K562 (cell line): ENCODE data around the gene CLCN6. TPM values are rescaled to one million over a fixed set of nuclear protein-coding genes. Genes with fewer than 3 reads are reported as not detected.
A peak's percentile ranks its signal among the peaks of the same experiment; 100 is the strongest.

Experiments used
- ATAC-seq: fragments of 200-7000 bp; cut with Tn5 transposase; 3 replicates; pipeline ENCODE4 v1.9.1; 2020; ENCODE audit warnings: moderate library complexity
- BruUV-seq: library from RNA; stranded (reverse); fragments of 400-500 nt; replicated peaks from 2 replicates; lab custom pipeline; 2021; lab: Mats Ljungman, UMichigan
- CTCF ChIA-PET: fragments of 300-600 bp; formaldehyde crosslinking; extraction: SDS; loops from one replicate; lab custom pipeline; 2021; ENCODE audit warnings: low intra/inter-chr PET ratio; lab: Yijun Ruan, JAX
- POLR2A ChIA-PET: fragments of 300-600, 350-650 bp; sonication (Branson Sonifier 250); formaldehyde crosslinking; extraction: SDS; loops from one replicate; lab custom pipeline; 2021; ENCODE audit warnings: antibody characterized with exemption, inconsistent platforms; lab: Yijun Ruan, JAX
- DNase-seq, 4 experiments: peaks; one replicate each; pipeline versions ENCODE4 v3.0.0 to v3.0.0-alpha.2; 2011 to 2018; ENCODE audit warnings: low spot score in 3 of 4, mixed read lengths in 3 of 4; ENCODE audit errors: extremely low read depth in 1 of 4
- FAIRE-seq: peaks from 2 replicates; lab custom pipeline; 2011; peaks lifted over from hg19 to GRCh38; lab: Jason Lieb, UNC
- H2AFZ ChIP-seq: 2 replicates; pipeline ENCODE4 v1.6.0; 2011; ENCODE audit warnings: low read depth, low read length, control low read depth, inconsistent platforms
- H3K27ac ChIP-seq: fragments of 200-600 bp; 3 replicates; pipeline ENCODE4 v1.8.0; 2011; ENCODE audit warnings: low read depth, mild to moderate bottlenecking, control low read depth, inconsistent platforms, low read length, moderate library complexity, mixed read lengths; ENCODE audit errors: extremely low read depth
- H3K27me3 ChIP-seq, 2 experiments: fragments of 300-600 bp in 1 of 2; 2 replicates in 1 of 2; 3 replicates in 1 of 2; pipeline versions ENCODE4 v1.6.0 to v1.8.0; 2011; ENCODE audit warnings: inconsistent platforms in 2 of 2, low read length in 2 of 2, mild to moderate bottlenecking in 1 of 2, mixed read lengths in 1 of 2, moderate library complexity in 1 of 2; ENCODE audit not compliant: control insufficient read depth in 2 of 2, insufficient read depth in 2 of 2
- H3K36me3 ChIP-seq: fragments of 300-600 bp; 3 replicates; pipeline ENCODE4 v1.8.0; 2011; ENCODE audit warnings: mild to moderate bottlenecking, low read length, inconsistent platforms; ENCODE audit not compliant: control insufficient read depth, insufficient read depth
- H3K4me1 ChIP-seq, 2 experiments: fragments of 200-600 bp in 1 of 2; replicated peaks in 1 of 2; 2 replicates in 1 of 2; 3 replicates in 1 of 2; pipeline versions ENCODE4 v1.5.1 to v1.8.0; 2011; ENCODE audit warnings: inconsistent platforms in 2 of 2, low read length in 2 of 2, mild to moderate bottlenecking in 1 of 2, mixed read lengths in 1 of 2, moderate library complexity in 1 of 2; ENCODE audit not compliant: control insufficient read depth in 2 of 2, insufficient read depth in 2 of 2
- H3K4me2 ChIP-seq: 2 replicates; pipeline ENCODE4 v1.6.1; 2011; ENCODE audit warnings: low read length, control low read depth, inconsistent platforms, mixed read lengths; ENCODE audit not compliant: insufficient read depth
- H3K4me3 ChIP-seq: fragments of 200-600 bp; sonication (generic), shearing (Covaris generic); 2 replicates; pipeline ENCODE4 v1.5.1; 2016; ENCODE audit warnings: control low read depth, inconsistent platforms
- H3K79me2 ChIP-seq: fragments of 200-600 bp; 3 replicates; pipeline ENCODE4 v1.8.0; 2011; ENCODE audit warnings: low read length, inconsistent platforms; ENCODE audit not compliant: control insufficient read depth, insufficient read depth
- H3K9ac ChIP-seq, 2 experiments: 2 replicates each; pipeline versions ENCODE4 v1.6.0 to v1.6.1; 2011; ENCODE audit warnings: low read depth in 2 of 2, low read length in 2 of 2, control low read depth in 1 of 2, inconsistent platforms in 1 of 2, mild to moderate bottlenecking in 1 of 2, mixed read lengths in 1 of 2; ENCODE audit not compliant: insufficient read depth in 1 of 2
- H3K9me1 ChIP-seq: one replicate; pipeline ENCODE4 v1.6.0; 2011; ENCODE audit warnings: inconsistent platforms, mild to moderate bottlenecking, low read length, moderate library complexity; ENCODE audit not compliant: control insufficient read depth, insufficient read depth
- H3K9me3 ChIP-seq: replicated peaks from 2 replicates; pipeline ENCODE4 v1.5.1; 2011; ENCODE audit warnings: low read depth, low read length, inconsistent platforms; ENCODE audit not compliant: control insufficient read depth, insufficient read depth
- H4K20me1 ChIP-seq: replicated peaks from 2 replicates; pipeline ENCODE4 v1.6.1; 2011; ENCODE audit warnings: low read length, inconsistent platforms, mixed read lengths; ENCODE audit not compliant: control insufficient read depth, insufficient read depth
- BCOR ChIP-seq: fragments of 450-650 bp; IDR thresholded peaks from 2 replicates; pipeline ENCODE4 v1.6.1; 2016
- CC2D1A ChIP-seq: fragments of 450-650 bp; IDR thresholded peaks from 2 replicates; pipeline ENCODE4 v1.6.1; 2017; ENCODE audit warnings: mild to moderate bottlenecking
- ESRRA ChIP-seq: fragments of 450-650 bp; IDR thresholded peaks from 2 replicates; pipeline ENCODE4 v1.6.1; 2014; ENCODE audit warnings: low read depth, mild to moderate bottlenecking, moderate library complexity, borderline replicate concordance
- JUND ChIP-seq, 2 experiments: IDR thresholded peaks; 2 replicates in 1 of 2; 3 replicates in 1 of 2; pipeline ENCODE4 v1.6.1; 2011; ENCODE audit warnings: borderline replicate concordance in 2 of 2, low read depth in 2 of 2, low read length in 2 of 2, improper control_type of control experiment in 1 of 2, missing biosample characterization in 1 of 2, missing genetic modification characterization in 1 of 2, missing genetic modification reagents in 1 of 2
- RBM14 ChIP-seq: fragments of 200-400 bp; formaldehyde crosslinking; IDR thresholded peaks from 2 replicates; pipeline ENCODE4 v1.6.1; 2018; ENCODE audit warnings: low read depth, mild to moderate bottlenecking, low read length, moderate library complexity, borderline replicate concordance; ENCODE audit not compliant: insufficient read depth
- RUNX1 ChIP-seq: sonication (generic); IDR thresholded peaks from 2 replicates; pipeline ENCODE4 v1.6.1; 2016; ENCODE audit warnings: antibody characterized with exemption, low read depth
- SMARCA5 ChIP-seq: fragments of 450-650 bp; IDR thresholded peaks from 2 replicates; pipeline ENCODE4 v1.6.1; 2016
- TAF15 ChIP-seq: fragments of 200-400 bp; formaldehyde crosslinking; IDR thresholded peaks from 2 replicates; pipeline ENCODE4 v1.6.1; 2017; ENCODE audit warnings: mild to moderate bottlenecking, low read depth, low read length, moderate library complexity
- XRCC4 ChIP-seq: IDR thresholded peaks from one replicate; pipeline ENCODE4 v1.6.1; 2011; ENCODE audit not compliant: insufficient read depth, insufficient read length; ENCODE audit errors: extremely low read depth
- ZC3H4 ChIP-seq: sonication (generic); formaldehyde crosslinking; IDR thresholded peaks from 2 replicates; pipeline ENCODE4 v1.9.0; 2021; ENCODE audit warnings: missing genetic modification reagents, borderline replicate concordance
- ZFPM2 ChIP-seq: fragments of 250-450 bp; sonication (Bioruptor Pico); IDR thresholded peaks from 2 replicates; pipeline ENCODE4 v1.5.1; 2022; ENCODE audit warnings: mild to moderate bottlenecking
- ZNF175 ChIP-seq: fragments of 200-800 bp; sonication (Bioruptor generic); IDR thresholded peaks from 2 replicates; pipeline ENCODE4 v1.6.1; 2016; ENCODE audit warnings: low read depth, mild to moderate bottlenecking, missing genetic modification characterization, missing compliant biosample characterization
- ZNF282 ChIP-seq: sonication (generic); formaldehyde crosslinking; IDR thresholded peaks from 2 replicates; pipeline ENCODE4 v1.8.1; 2023; ENCODE audit warnings: missing genetic modification reagents
- ZNF583 ChIP-seq: fragments of 250-450 bp; sonication (Bioruptor Pico); IDR thresholded peaks from 2 replicates; pipeline ENCODE4 v1.4.0; 2020
- WGBS: fragments of 100-300 bp; shearing (Covaris generic); methylation state at CpG from one replicate; pipeline ENCODE4 v1.1.6; 2016; ENCODE audit warnings: low coverage, mixed read lengths; ENCODE audit not compliant: insufficient coverage; ENCODE audit errors: missing lambda C conversion rate; 5-methylcytosine and 5-hydroxymethylcytosine counted together
- in situ Hi-C: fragments of 300-500 bp; cut with MboI; formaldehyde crosslinking; loops from 4 replicates; pipeline ENCODE4 v1.15.0; 2018; ENCODE audit warnings: inconsistent platforms, mixed read lengths
- intact Hi-C: fragments of 100-400 bp; cut with micrococcal nuclease; formaldehyde crosslinking; loops from 2 replicates; pipeline ENCODE4 v1.14.2; 2022
- polyA plus RNA-seq, 8 experiments: library from polyadenylated mRNA; depleted of rRNA in 4 of 8; stranded (reverse) in 5 of 8; unstranded in 3 of 8; fragments of >200 nt; fragmentation: Nextera tagmentation in 2 of 8; fragmentation: Illumina TruSeq in 1 of 8; extraction: Ambion mirVana in 2 of 8; extraction: Trizol in 1 of 8; gene quantifications; 2 replicates each; pipeline versions ENCODE4 v1.2.1 to v1.2.3, GENCODE V29; 2011 to 2014; ENCODE audit warnings: inconsistent platforms in 1 of 8, missing spikeins in 1 of 8
- total RNA-seq, 7 experiments: library from RNA; depleted of rRNA in 6 of 7; stranded (reverse); fragments of >200 nt in 6 of 7; fragmentation: Illumina TruSeq in 2 of 7; extraction: Trizol in 2 of 7; gene quantifications; 2 replicates each; pipeline versions ENCODE4 v1.2.1 to v1.2.3, GENCODE V29; 2011 to 2021; ENCODE audit warnings: low replicate concordance in 1 of 7

CLCN6 gene
- total and polyA plus RNA-seq, 9 of the 15 experiments (the other 6 are each of a cell fraction or from before 2014, with no cell fraction given), result 2.0 to 21.8 (median 13.6) TPM

GRCh38 chr1:11888206-11888876 lies 82.3 kb downstream of the CLCN6 start (continued):
- TF ChIP-seq BCOR (peak; percentile 88), XRCC4 (no peak), RBM14 (no peak), SMARCA5 (peak; percentile 56; the same call in 1 of the 2 replicates), ZC3H4 (CRISPR knock-in tag) (0 out of 2 replicates have a peak, but pooled peaks have one; percentile 48)

GRCh38 chr1:11888877-11889208 lies 82.9 kb downstream of the CLCN6 start:
- H3K9ac ChIP-seq, result peak overlapping the region in 1 of 2 experiments; percentile 82; a peak in 2 of 4 replicates
- H3K4me2 ChIP-seq, result no peak overlapping the region
- ChIA-PET CTCF (no interaction called here), POLR2A (interaction anchor here (0.5 to 6.1 kb wide), 4 partner anchors 20 to 117 kb away, joined by 3 to 78 read pairs (median 3); no protein-coding TSS in a partner anchor)
- DNase-seq, result no peak
- 0 out of 2 replicates have a peak overlapping the region, but pooled peaks have one; percentile 10 for H2AFZ ChIP-seq
- no peak for TF ChIP-seq JUND (IDR thresholded peaks at IDR 0.05; ENCODE audit: borderline replicate concordance, low read depth, low read length)
- no peak for TF ChIP-seq JUND (tag; IDR thresholded peaks at IDR 0.05; ENCODE audit: borderline replicate concordance, low read depth, low read length)
- no peak for TF ChIP-seq ZNF583
- TF ChIP-seq TAF15, result no peak
- TF ChIP-seq ESRRA, result no peak
- no peak for TF ChIP-seq RUNX1
- TF ChIP-seq CC2D1A, result no peak
- TF ChIP-seq ZNF282, result no peak
- TF ChIP-seq ZFPM2, result no peak
- no peak for TF ChIP-seq ZNF175 (CRISPR knock-in tag)
- TF ChIP-seq, all 486 proteins: peak for 0
- Histone ChIP-seq H3K27me3 (no peaks in the 10 kb centered on the region), H3K4me3 (no peak overlapping the region), H3K36me3 (no peaks in the 10 kb centered on the region), H4K20me1 (no peaks in the 10 kb centered on the region), H3K79me2 (no peaks in the 10 kb centered on the region), H3K9me1 (no peaks in the 10 kb centered on the region), H3K9me3 (no peaks in the 10 kb centered on the region), H3K27ac (no peak overlapping the region), H3K4me1 (peaks cover 6 to 31% of the 10 kb centered on the region in 2 experiments; a peak in 4 of 5 replicates)
- intact Hi-C loops (loop anchor here (10.0 kb wide), 1 partner anchor 224 kb away; the partner anchor contains the start of gene FBXO6), in situ Hi-C loops (no loop called here)
- FAIRE-seq (no peak), ATAC-seq (no peak)
- BruUV-seq, result no TSS peak
- WGBS, result 20% methylated on average over 3 of the region's 3 CpGs
